OCI-LY3 (cell line): ENCODE measurements around the gene NOC4L.

Experiments
- H2AFZ ChIP-seq: fragments of 200-600, 300-600 bp; shearing (Covaris generic); 2 replicates; pipeline ENCODE4 v1.6.0; 2014; ENCODE audit warnings: antibody characterized with exemption, low read depth, low read length
- H3K27ac ChIP-seq: fragments of 200-600, 300-600 bp; sonication (generic); 2 replicates; pipeline ENCODE4 v1.5.1; 2014; ENCODE audit warnings: mild to moderate bottlenecking, low read length, moderate library complexity, mixed read lengths
- H3K27me3 ChIP-seq: fragments of 200-600, 300-600 bp; sonication (generic); 2 replicates; pipeline ENCODE4 v1.6.1; 2014; ENCODE audit warnings: low read depth, low read length, mixed read lengths
- H3K36me3 ChIP-seq: fragments of 200-600, 300-600 bp; sonication (generic); replicated peaks from 2 replicates; pipeline ENCODE3; 2014; ENCODE audit warnings: low read depth, low read length, mixed read lengths
- H3K4me1 ChIP-seq: fragments of 300-600, 200-600 bp; sonication (generic); 2 replicates; pipeline ENCODE4 v1.6.1; 2014; ENCODE audit warnings: low read length, mixed read lengths
- H3K4me2 ChIP-seq: fragments of 200-600, 300-600 bp; sonication (generic); 2 replicates; pipeline ENCODE4 v1.6.1; 2014; ENCODE audit warnings: low read length, mixed read lengths
- H3K4me3 ChIP-seq: fragments of 300-600, 200-600 bp; sonication (generic); 2 replicates; pipeline ENCODE4 v1.5.1; 2014; ENCODE audit warnings: antibody characterized with exemption, mild to moderate bottlenecking, low read length, moderate library complexity
- H3K79me2 ChIP-seq: fragments of 300-600, 200-600 bp; shearing (Covaris generic); 2 replicates; pipeline ENCODE4 v1.6.1; 2014; ENCODE audit warnings: mild to moderate bottlenecking, low read length, mixed read lengths
- H3K9ac ChIP-seq: fragments of 300-600, 200-600 bp; shearing (Covaris generic); 2 replicates; pipeline ENCODE4 v1.6.0; 2014; ENCODE audit warnings: mild to moderate bottlenecking, low read length, moderate library complexity
- H3K9me3 ChIP-seq: fragments of 200-600, 300-600 bp; shearing (Covaris generic); 2 replicates; pipeline ENCODE4 v1.6.1; 2014; ENCODE audit warnings: low read length, mixed read lengths; ENCODE audit not compliant: insufficient read depth
- H4K20me1 ChIP-seq: fragments of 200-600, 300-600 bp; sonication (generic); 2 replicates; pipeline ENCODE4 v1.6.1; 2016; ENCODE audit warnings: low read length, mixed read lengths; ENCODE audit not compliant: insufficient read depth
- EZH2phosphoT487 ChIP-seq: fragments of 200-600 bp; shearing (Covaris generic); IDR thresholded peaks from 2 replicates; pipeline ENCODE4 v1.6.1; 2018; ENCODE audit warnings: antibody characterized with exemption, mixed run types, low read depth
- TF ChIP-seq, protein P1 (sequence below): fragments of 200-600, 300-600 bp; sonication (generic); IDR thresholded peaks from 2 replicates; pipeline ENCODE4 v1.5.1; 2014; ENCODE audit warnings: antibody characterized with exemption, low read length, low read depth

The NOC4L gene

GRCh38 chr12:132166801-132167591, 22.7 kb downstream of the NOC4L start:
- Histone ChIP-seq H3K9me3 (no peaks in the 10 kb centered on the region), H3K4me2 (no peak overlapping the region), H3K9ac (no peak overlapping the region), H3K4me1 (no peaks in the 10 kb centered on the region), H2AFZ (no peak overlapping the region), H3K27ac (no peak overlapping the region), H3K79me2 (no peaks in the 10 kb centered on the region), H3K27me3 (no peaks in the 10 kb centered on the region), H3K4me3 (no peak overlapping the region), H4K20me1 (no peaks in the 10 kb centered on the region), H3K36me3 (no peaks in the 10 kb centered on the region)
- no peak for TF ChIP-seq EZH2phosphoT487
- TF ChIP-seq, protein P1, sequence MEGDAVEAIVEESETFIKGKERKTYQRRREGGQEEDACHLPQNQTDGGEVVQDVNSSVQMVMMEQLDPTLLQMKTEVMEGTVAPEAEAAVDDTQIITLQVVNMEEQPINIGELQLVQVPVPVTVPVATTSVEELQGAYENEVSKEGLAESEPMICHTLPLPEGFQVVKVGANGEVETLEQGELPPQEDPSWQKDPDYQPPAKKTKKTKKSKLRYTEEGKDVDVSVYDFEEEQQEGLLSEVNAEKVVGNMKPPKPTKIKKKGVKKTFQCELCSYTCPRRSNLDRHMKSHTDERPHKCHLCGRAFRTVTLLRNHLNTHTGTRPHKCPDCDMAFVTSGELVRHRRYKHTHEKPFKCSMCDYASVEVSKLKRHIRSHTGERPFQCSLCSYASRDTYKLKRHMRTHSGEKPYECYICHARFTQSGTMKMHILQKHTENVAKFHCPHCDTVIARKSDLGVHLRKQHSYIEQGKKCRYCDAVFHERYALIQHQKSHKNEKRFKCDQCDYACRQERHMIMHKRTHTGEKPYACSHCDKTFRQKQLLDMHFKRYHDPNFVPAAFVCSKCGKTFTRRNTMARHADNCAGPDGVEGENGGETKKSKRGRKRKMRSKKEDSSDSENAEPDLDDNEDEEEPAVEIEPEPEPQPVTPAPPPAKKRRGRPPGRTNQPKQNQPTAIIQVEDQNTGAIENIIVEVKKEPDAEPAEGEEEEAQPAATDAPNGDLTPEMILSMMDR, result no peak

DNA sequence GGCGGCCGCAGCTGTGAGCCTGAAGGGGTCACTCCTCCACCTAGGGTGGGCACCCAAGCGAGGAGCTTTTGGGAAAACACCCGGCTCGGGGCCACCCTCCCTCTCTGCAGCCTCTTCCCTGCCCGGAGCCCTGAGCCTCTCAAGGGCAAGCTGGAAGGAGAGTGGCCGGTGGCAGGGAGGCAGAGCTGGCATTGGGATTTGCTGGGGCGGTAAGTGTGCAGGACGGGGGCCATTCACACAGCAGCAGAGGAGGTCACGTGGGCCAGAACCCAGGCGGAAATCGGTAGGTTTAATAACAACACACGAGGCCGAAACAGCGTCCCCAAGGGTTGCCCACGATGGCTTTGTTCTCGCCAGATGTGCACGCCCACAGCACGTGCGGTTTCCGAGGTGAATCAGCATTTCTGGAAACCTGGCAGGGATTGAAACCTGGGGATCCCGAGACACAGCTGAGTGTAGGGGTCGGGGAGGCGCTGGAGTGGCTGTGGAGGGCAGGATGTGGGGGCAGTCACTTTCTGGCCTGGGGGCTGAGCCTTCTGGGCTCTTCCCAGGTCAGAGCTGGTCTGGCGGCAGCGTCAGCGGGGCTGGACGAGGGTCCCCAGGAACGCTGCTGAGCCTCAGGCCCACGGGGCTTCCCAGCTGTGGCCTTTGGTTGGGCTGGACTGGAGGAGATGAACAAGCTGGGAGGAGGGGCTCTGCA, 23.5 kb downstream of the NOC4L start:
- H3K79me2 ChIP-seq, result no peaks in the 10 kb centered on the region
- H3K9ac ChIP-seq, result no peak overlapping the region
- H3K27me3 ChIP-seq, result no peaks in the 10 kb centered on the region
- H3K27ac ChIP-seq, result no peak overlapping the region
- H3K4me1 ChIP-seq, result no peaks in the 10 kb centered on the region
- H3K9me3 ChIP-seq, result no peaks in the 10 kb centered on the region
- no peaks in the 10 kb centered on the region for H3K36me3 ChIP-seq
- H3K4me3 ChIP-seq, result no peak overlapping the region
- no peak for TF ChIP-seq EZH2phosphoT487
- TF ChIP-seq, protein P1, result no peak
- H3K4me2 ChIP-seq, result no peak overlapping the region
- no peak overlapping the region for H2AFZ ChIP-seq
- no peaks in the 10 kb centered on the region for H4K20me1 ChIP-seq

GRCh38 chr12:132168311-132169031, 24.2 kb downstream of the NOC4L start:
- Histone ChIP-seq H3K4me1 (no peaks in the 10 kb centered on the region), H4K20me1 (no peaks in the 10 kb centered on the region), H3K4me2 (no peak overlapping the region), H3K36me3 (no peaks in the 10 kb centered on the region), H3K27me3 (no peaks in the 10 kb centered on the region), H3K9ac (no peak overlapping the region), H3K27ac (no peak overlapping the region), H2AFZ (no peak overlapping the region), H3K4me3 (no peak overlapping the region), H3K79me2 (no peaks in the 10 kb centered on the region), H3K9me3 (no peaks in the 10 kb centered on the region)
- no peak for TF ChIP-seq EZH2phosphoT487
- TF ChIP-seq, protein P1, result no peak

DNA sequence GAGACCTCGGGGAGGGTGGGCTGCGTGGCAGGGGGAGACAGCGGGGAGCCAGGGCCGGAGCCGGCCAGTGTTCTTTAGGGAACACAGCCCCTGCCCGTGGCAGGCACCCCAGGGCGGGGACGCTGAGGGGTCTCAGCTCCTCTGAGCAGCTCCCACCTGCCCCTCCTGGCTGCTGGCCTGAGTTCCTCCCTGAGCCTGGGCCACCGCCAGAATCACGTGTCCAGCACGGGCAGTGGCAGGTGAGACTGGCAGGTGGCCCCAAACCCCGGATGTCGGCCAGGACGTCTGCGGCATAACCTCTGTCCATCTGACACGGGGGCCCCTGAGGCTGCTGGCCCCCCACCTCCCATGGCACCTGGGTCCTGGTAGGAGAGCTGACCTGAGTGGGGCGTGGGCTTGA, 25.1 kb downstream of the NOC4L start:
- H3K27ac ChIP-seq, result no peak overlapping the region
- no peaks in the 10 kb centered on the region for H4K20me1 ChIP-seq
- no peaks in the 10 kb centered on the region for H3K9me3 ChIP-seq
- no peaks in the 10 kb centered on the region for H3K27me3 ChIP-seq
- no peak overlapping the region for H3K4me3 ChIP-seq
- H3K4me2 ChIP-seq, result no peak overlapping the region
- no peak overlapping the region for H2AFZ ChIP-seq
- H3K79me2 ChIP-seq, result no peaks in the 10 kb centered on the region
- H3K9ac ChIP-seq, result no peak overlapping the region
- H3K4me1 ChIP-seq, result no peaks in the 10 kb centered on the region
- H3K36me3 ChIP-seq, result no peaks in the 10 kb centered on the region
- TF ChIP-seq EZH2phosphoT487, result no peak
- TF ChIP-seq, protein P1, result no peak
